ENCODE data around the gene ALS2CL.

DNA sequence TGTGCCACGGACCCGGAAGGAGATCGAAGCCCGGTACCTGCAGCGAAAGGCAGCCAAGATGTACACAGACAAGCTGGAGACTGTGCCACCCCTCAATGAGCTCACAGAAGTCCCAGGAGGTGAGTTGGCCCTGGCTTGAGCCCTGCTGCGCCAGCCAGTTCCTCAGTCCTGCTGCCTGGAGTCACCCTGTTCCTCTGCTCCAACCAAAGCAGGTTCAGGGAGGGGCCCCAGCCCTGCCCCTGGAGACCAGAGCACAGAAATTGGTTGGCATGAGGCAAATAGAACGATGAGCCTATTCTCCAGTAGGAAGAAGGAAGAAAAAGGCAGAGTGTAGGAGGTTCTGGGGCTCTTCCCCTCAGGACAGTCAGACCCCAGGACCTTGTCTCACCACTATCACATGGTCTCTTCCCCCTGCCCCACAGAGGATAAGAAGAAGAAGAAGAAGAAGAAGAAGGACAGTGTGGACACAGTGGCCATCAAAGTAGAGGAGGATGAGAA is 15.7 kb upstream of the ALS2CL start:
- TF ChIP-seq, protein P1, sequence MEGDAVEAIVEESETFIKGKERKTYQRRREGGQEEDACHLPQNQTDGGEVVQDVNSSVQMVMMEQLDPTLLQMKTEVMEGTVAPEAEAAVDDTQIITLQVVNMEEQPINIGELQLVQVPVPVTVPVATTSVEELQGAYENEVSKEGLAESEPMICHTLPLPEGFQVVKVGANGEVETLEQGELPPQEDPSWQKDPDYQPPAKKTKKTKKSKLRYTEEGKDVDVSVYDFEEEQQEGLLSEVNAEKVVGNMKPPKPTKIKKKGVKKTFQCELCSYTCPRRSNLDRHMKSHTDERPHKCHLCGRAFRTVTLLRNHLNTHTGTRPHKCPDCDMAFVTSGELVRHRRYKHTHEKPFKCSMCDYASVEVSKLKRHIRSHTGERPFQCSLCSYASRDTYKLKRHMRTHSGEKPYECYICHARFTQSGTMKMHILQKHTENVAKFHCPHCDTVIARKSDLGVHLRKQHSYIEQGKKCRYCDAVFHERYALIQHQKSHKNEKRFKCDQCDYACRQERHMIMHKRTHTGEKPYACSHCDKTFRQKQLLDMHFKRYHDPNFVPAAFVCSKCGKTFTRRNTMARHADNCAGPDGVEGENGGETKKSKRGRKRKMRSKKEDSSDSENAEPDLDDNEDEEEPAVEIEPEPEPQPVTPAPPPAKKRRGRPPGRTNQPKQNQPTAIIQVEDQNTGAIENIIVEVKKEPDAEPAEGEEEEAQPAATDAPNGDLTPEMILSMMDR (conservative IDR thresholded peaks at IDR 0.05), result no peak
- no peak for TF ChIP-seq EZH2 (IDR thresholded peaks at IDR 0.05; ENCODE audit: low read depth)

Measured in PC-9 (cell line).